HK-2 (cell line): ENCODE data around the gene AGFG1.

Experiments
- DNase-seq: peaks from one replicate; pipeline ENCODE4 v3.0.0-alpha.2; 2018; ENCODE audit not compliant: unreplicated experiment

Gene AGFG1

GRCh38 chr2:227471924-227472264 is at the start of gene AGFG1:
Gene AGFG1 (plus strand): TSS chr2:227472156. CDS start chr2:227472422, 266 bp downstream.
- DNase-seq, result peak; percentile 91

GRCh38 chr2:227423656-227424499 is 48.1 kb upstream of the AGFG1 start:
- no peak for DNase-seq

GRCh38 chr2:227428731-227429285 is 43.1 kb upstream of the AGFG1 start:
- no peak for DNase-seq

GRCh38 chr2:227430639-227431038 is 41.3 kb upstream of the AGFG1 start:
- no peak for DNase-seq

GRCh38 chr2:227433171-227433570 is 38.8 kb upstream of the AGFG1 start:
- DNase-seq, result no peak

GRCh38 chr2:227436436-227437174 is 35.4 kb upstream of the AGFG1 start:
- DNase-seq, result no peak

GRCh38 chr2:227439214-227439613 is 32.7 kb upstream of the AGFG1 start:
- no peak for DNase-seq

GRCh38 chr2:227442639-227443038 is 29.3 kb upstream of the AGFG1 start:
- DNase-seq, result no peak

GRCh38 chr2:227443889-227444568 is 27.9 kb upstream of the AGFG1 start:
- no peak for DNase-seq

- no peak for DNase-seq
Measured at GRCh38 chr2:227447606-227448005, 24.4 kb upstream of the AGFG1 start.

- DNase-seq, result no peak
Measured at GRCh38 chr2:227450311-227450841, 21.6 kb upstream of the AGFG1 start.

GRCh38 chr2:227450926-227451654 is 20.9 kb upstream of the AGFG1 start:
- DNase-seq, result no peak

- DNase-seq, result no peak
Measured at GRCh38 chr2:227451655-227451992, 20.3 kb upstream of the AGFG1 start.

- DNase-seq, result no peak
Measured at GRCh38 chr2:227453810-227454209, 18.1 kb upstream of the AGFG1 start.

GRCh38 chr2:227454323-227454860 is 17.6 kb upstream of the AGFG1 start:
- DNase-seq, result no peak

- DNase-seq, result no peak
Measured at GRCh38 chr2:227455200-227455599, 16.8 kb upstream of the AGFG1 start.

GRCh38 chr2:227456102-227456501 is 15.9 kb upstream of the AGFG1 start:
- DNase-seq, result no peak

GRCh38 chr2:227456772-227457171 is 15.2 kb upstream of the AGFG1 start:
- DNase-seq, result no peak

- DNase-seq, result peak; percentile 36
Measured at GRCh38 chr2:227460070-227460485, 11.9 kb upstream of the AGFG1 start.

- DNase-seq, result no peak
Measured at GRCh38 chr2:227460833-227461232, 11.1 kb upstream of the AGFG1 start.

- DNase-seq, result no peak
Measured at GRCh38 chr2:227461811-227462461, 10.0 kb upstream of the AGFG1 start.
